ENCODE results near the gene NOS3. TPM values are rescaled to one million over a fixed set of nuclear protein-coding genes. Genes with fewer than 3 reads are reported as not detected.
"Not testable (repeated sequence)": the region's sequence is repeated elsewhere in the genome, so short reads cannot be mapped to it uniquely, and the experiment has no call there.

The NOS3 gene
- total and polyA plus RNA-seq, 9 of the 15 experiments (the other 6 are each of a cell fraction or from before 2014, with no cell fraction given) = 1.1 to 121 (median 23.6) TPM

GRCh38 chr7:151026771-151027727 is 36.2 kb downstream of the NOS3 start (continued):
- TF ChIP-seq AFF4 (CRISPR knock-in tag; IDR thresholded peaks at IDR 0.05) (0 out of 2 replicates have a peak, but pooled peaks have one; percentile 25), E2F3 (CRISPR knock-in tag; IDR thresholded peaks at IDR 0.05) (peak; percentile 73; the same call in 1 of the 2 replicates), RNF2 (IDR thresholded peaks at IDR 0.05) (peak; percentile 49; the same call in 1 of the 2 replicates), MTA3 (IDR thresholded peaks at IDR 0.05; ENCODE audit: borderline replicate concordance) (peak; percentile 65; the same call in 1 of the 2 replicates), MAFG (tag; conservative IDR thresholded peaks at IDR 0.05) (peak; percentile 66), GTF2E2 (tag; IDR thresholded peaks at IDR 0.05) (peak; percentile 64; the same call in 1 of the 2 replicates), ZNF639 (CRISPR knock-in tag; conservative IDR thresholded peaks at IDR 0.05 in 1 of 2, IDR thresholded peaks at IDR 0.05 in 1 of 2) (peak in 1 of 2 experiments; percentile 95; a peak in 2 of 4 replicates)
- TF ChIP-seq, protein P1, sequence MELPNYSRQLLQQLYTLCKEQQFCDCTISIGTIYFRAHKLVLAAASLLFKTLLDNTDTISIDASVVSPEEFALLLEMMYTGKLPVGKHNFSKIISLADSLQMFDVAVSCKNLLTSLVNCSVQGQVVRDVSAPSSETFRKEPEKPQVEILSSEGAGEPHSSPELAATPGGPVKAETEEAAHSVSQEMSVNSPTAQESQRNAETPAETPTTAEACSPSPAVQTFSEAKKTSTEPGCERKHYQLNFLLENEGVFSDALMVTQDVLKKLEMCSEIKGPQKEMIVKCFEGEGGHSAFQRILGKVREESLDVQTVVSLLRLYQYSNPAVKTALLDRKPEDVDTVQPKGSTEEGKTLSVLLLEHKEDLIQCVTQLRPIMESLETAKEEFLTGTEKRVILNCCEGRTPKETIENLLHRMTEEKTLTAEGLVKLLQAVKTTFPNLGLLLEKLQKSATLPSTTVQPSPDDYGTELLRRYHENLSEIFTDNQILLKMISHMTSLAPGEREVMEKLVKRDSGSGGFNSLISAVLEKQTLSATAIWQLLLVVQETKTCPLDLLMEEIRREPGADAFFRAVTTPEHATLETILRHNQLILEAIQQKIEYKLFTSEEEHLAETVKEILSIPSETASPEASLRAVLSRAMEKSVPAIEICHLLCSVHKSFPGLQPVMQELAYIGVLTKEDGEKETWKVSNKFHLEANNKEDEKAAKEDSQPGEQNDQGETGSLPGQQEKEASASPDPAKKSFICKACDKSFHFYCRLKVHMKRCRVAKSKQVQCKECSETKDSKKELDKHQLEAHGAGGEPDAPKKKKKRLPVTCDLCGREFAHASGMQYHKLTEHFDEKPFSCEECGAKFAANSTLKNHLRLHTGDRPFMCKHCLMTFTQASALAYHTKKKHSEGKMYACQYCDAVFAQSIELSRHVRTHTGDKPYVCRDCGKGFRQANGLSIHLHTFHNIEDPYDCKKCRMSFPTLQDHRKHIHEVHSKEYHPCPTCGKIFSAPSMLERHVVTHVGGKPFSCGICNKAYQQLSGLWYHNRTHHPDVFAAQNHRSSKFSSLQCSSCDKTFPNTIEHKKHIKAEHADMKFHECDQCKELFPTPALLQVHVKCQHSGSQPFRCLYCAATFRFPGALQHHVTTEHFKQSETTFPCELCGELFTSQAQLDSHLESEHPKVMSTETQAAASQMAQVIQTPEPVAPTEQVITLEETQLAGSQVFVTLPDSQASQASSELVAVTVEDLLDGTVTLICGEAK (IDR thresholded peaks at IDR 0.05) = 0 out of 2 replicates have a peak, but pooled peaks have one; percentile 52
- TF ChIP-seq, protein P1 (CRISPR knock-in tag; IDR thresholded peaks at IDR 0.05) = not testable (repeated sequence)

Data from K562 (cell line).